KMS-11 (cell line): Measurements from ENCODE around the gene C1orf52.

ENCODE experiments used
- H2AFZ ChIP-seq: fragments of 200-600 bp; sonication (generic); 2 replicates; pipeline ENCODE4 v1.6.1; 2016; ENCODE audit warnings: antibody characterized with exemption, mixed run types, low read depth
- H3K27ac ChIP-seq: fragments of 200-600 bp; sonication (generic); 2 replicates; pipeline ENCODE4 v1.6.1; 2016; ENCODE audit warnings: mild to moderate bottlenecking, mixed run types
- H3K27me3 ChIP-seq: fragments of 200-600 bp; sonication (generic); 2 replicates; pipeline ENCODE4 v1.6.1; 2017; ENCODE audit warnings: mild to moderate bottlenecking, low read depth, mixed run types, moderate library complexity; ENCODE audit not compliant: insufficient read depth
- H3K36me3 ChIP-seq: fragments of 200-600 bp; sonication (generic); 2 replicates; pipeline ENCODE4 v1.6.1; 2017; ENCODE audit warnings: mild to moderate bottlenecking, mixed run types; ENCODE audit not compliant: insufficient read depth
- H3K4me1 ChIP-seq: fragments of 200-600 bp; sonication (generic); 2 replicates; pipeline ENCODE4 v1.6.1; 2016; ENCODE audit warnings: mild to moderate bottlenecking, low read depth, mixed run types; ENCODE audit not compliant: poor library complexity, severe bottlenecking
- H3K4me2 ChIP-seq: fragments of 200-600 bp; sonication (generic); 2 replicates; pipeline ENCODE4 v1.7.0; 2016; ENCODE audit warnings: mild to moderate bottlenecking, mixed run types
- H3K4me3 ChIP-seq: fragments of 200-600 bp; sonication (generic); IDR thresholded peaks from 2 replicates; pipeline ENCODE4 v1.6.1; 2017; ENCODE audit warnings: low read depth, low read length, mixed read lengths; ENCODE audit not compliant: insufficient read depth
- H3K79me2 ChIP-seq: fragments of 200-600 bp; sonication (generic); 2 replicates; pipeline ENCODE4 v1.6.1; 2016; ENCODE audit warnings: low read depth, mixed run types; ENCODE audit not compliant: insufficient read depth
- H3K9ac ChIP-seq: fragments of 200-600 bp; sonication (generic); 2 replicates; pipeline ENCODE4 v1.6.1; 2016; ENCODE audit warnings: mild to moderate bottlenecking, mixed run types
- H4K20me1 ChIP-seq: fragments of 200-600 bp; sonication (generic); 2 replicates; pipeline ENCODE4 v1.6.1; 2016; ENCODE audit warnings: mild to moderate bottlenecking, mixed run types; ENCODE audit not compliant: insufficient read depth
- CTCF ChIP-seq: fragments of 200-600 bp; sonication (generic); conservative IDR thresholded peaks from 2 replicates; pipeline ENCODE4 v1.6.1; 2017; ENCODE audit warnings: low read depth, mild to moderate bottlenecking, antibody characterized with exemption, low read length, moderate library complexity, mixed read lengths

C1orf52 gene

GRCh38 chr1:85277802-85278201 lies 18.3 kb upstream of the C1orf52 start:
- H3K27me3 ChIP-seq, result no peaks in the 10 kb centered on the region
- no peak overlapping the region for H3K4me2 ChIP-seq
- peaks cover 16% of the 10 kb centered on the region for H3K4me1 ChIP-seq
- H3K27ac ChIP-seq, result no peak overlapping the region
- H4K20me1 ChIP-seq, result no peaks in the 10 kb centered on the region
- no peak overlapping the region for H3K4me3 ChIP-seq
- H3K9ac ChIP-seq, result no peak overlapping the region
- no peak for TF ChIP-seq CTCF
- peaks cover 19% of the 10 kb centered on the region for H3K79me2 ChIP-seq
- H3K36me3 ChIP-seq, result no peaks in the 10 kb centered on the region
- no peak overlapping the region for H2AFZ ChIP-seq

- H2AFZ ChIP-seq, result peak overlapping the region; percentile 60
- H3K27ac ChIP-seq, result no peak overlapping the region
- no peak overlapping the region for H3K9ac ChIP-seq
- no peaks in the 10 kb centered on the region for H3K27me3 ChIP-seq
- no peak overlapping the region for H3K4me3 ChIP-seq
- H3K4me2 ChIP-seq, result peak overlapping the region; percentile 69
- H4K20me1 ChIP-seq, result no peaks in the 10 kb centered on the region
- H3K4me1 ChIP-seq, result peaks cover 16% of the 10 kb centered on the region
- peaks cover 19% of the 10 kb centered on the region for H3K79me2 ChIP-seq
- H3K36me3 ChIP-seq, result no peaks in the 10 kb centered on the region
- no peak for TF ChIP-seq CTCF
Measured at GRCh38 chr1:85276978-85277639, 17.6 kb upstream of the C1orf52 start.

GRCh38 chr1:85276215-85276977 lies 16.9 kb upstream of the C1orf52 start, which contains the start of gene BCL10:
Gene BCL10, minus strand, starts transcription at chr1:85276632. Its CDS starts 280 bp downstream, at chr1:85276352.
- Histone ChIP-seq H3K27me3 (no peaks in the 10 kb centered on the region), H3K4me1 (peaks cover 16% of the 10 kb centered on the region), H3K4me3 (no peak within 1 kb of the TSS), H3K27ac (peak within 1 kb of the TSS; percentile 55; the same call in 1 of the 2 replicates), H3K36me3 (no peaks in the 10 kb centered on the region), H3K9ac (peak within 1 kb of the TSS; percentile 75; the same call in 1 of the 2 replicates), H3K79me2 (peaks cover 19% of the 10 kb centered on the region), H4K20me1 (no peaks in the 10 kb centered on the region), H3K4me2 (peak within 1 kb of the TSS; percentile 69), H2AFZ (peak within 1 kb of the TSS; percentile 61)
- no peak for TF ChIP-seq CTCF

GRCh38 chr1:85275701-85276214 lies 16.3 kb upstream of the C1orf52 start:
- Histone ChIP-seq H3K27ac (peak overlapping the region; percentile 55; the same call in 1 of the 2 replicates), H3K27me3 (no peaks in the 10 kb centered on the region), H4K20me1 (no peaks in the 10 kb centered on the region), H3K4me2 (peak overlapping the region; percentile 61), H3K4me3 (no peak overlapping the region), H3K4me1 (peaks cover 16% of the 10 kb centered on the region), H3K9ac (peak overlapping the region; percentile 75; the same call in 1 of the 2 replicates), H3K36me3 (no peaks in the 10 kb centered on the region), H3K79me2 (peaks cover 19% of the 10 kb centered on the region), H2AFZ (peak overlapping the region; percentile 61)
- TF ChIP-seq CTCF, result no peak
